ENCODE data around the gene NFIX. TPM values are rescaled to one million over a fixed set of nuclear protein-coding genes. Genes with fewer than 3 reads are reported as not detected.

Gene NFIX
- total and polyA plus RNA-seq, 9 of the 15 experiments (the other 6 are each of a cell fraction or from before 2014, with no cell fraction given) = 0.28 to 26.8 (median 5.4) TPM

- TF ChIP-seq GTF3C2 (IDR thresholded peaks at IDR 0.05; ENCODE audit: borderline replicate concordance, extremely low read depth, insufficient read length) (no peak), SREBF1 (IDR thresholded peaks at IDR 0.05; ENCODE audit: borderline replicate concordance, low read depth, low read length) (no peak), ZNF140 (CRISPR knock-in tag; IDR thresholded peaks at IDR 0.05) (no peak), MLX (CRISPR knock-in tag; conservative IDR thresholded peaks at IDR 0.05) (no peak), RBM22 (IDR thresholded peaks at IDR 0.05; ENCODE audit: low read depth, low read length, poor library complexity, severe bottlenecking) (no peak), ATF6 (CRISPR knock-in tag; IDR thresholded peaks at IDR 0.05) (no peak), PHF8 (IDR thresholded peaks at IDR 0.05; ENCODE audit: borderline replicate concordance, low read length) (no peak), TRIM28 (IDR thresholded peaks at IDR 0.05) (no peak), IFI16 (CRISPR knock-in tag; IDR thresholded peaks at IDR 0.05) (no peak), ZNF586 (CRISPR knock-in tag; conservative IDR thresholded peaks at IDR 0.05) (no peak)
Observed at GRCh38 chr19:13028027-13028426, 32.8 kb downstream of the NFIX start (continued).
